CD4-positive, alpha-beta T cell treated with Interleukin-21 for 1 hour (primary cell): ENCODE data around the gene RGS7BP.

Experiments used
- DNase-seq: peaks from one replicate; pipeline ENCODE4 v3.0.0-alpha.2; 2020

The RGS7BP gene

DNA sequence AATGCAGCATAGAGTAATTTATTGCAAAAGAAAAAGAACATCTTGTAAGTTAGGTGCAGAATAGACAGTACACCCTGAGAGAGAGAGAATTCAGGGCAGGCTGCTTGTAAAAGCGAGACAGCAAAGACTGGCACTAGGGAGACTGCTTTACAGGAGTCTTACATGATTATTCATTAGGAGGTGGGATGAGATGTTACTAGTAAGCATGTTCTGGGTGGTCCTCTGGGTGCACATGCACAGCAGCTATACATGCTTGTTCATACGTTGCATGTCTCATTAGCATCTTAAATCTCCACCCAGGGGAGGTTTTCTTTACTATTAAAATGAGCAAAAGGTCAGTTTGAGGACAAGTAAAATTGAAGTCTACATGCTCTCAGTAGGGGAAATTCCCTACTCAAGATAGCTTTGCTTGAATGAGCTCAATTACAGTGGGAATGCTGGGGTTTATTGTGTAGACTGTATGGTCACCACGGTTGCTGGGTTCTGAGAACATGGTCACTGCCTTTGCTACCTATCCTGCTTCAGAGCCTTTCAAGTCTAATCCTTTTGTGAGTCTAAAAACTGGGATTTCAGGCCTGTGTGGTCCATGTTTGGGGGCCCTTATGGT lies 60.6 kb downstream of the RGS7BP start:
- no peak for DNase-seq

DNA sequence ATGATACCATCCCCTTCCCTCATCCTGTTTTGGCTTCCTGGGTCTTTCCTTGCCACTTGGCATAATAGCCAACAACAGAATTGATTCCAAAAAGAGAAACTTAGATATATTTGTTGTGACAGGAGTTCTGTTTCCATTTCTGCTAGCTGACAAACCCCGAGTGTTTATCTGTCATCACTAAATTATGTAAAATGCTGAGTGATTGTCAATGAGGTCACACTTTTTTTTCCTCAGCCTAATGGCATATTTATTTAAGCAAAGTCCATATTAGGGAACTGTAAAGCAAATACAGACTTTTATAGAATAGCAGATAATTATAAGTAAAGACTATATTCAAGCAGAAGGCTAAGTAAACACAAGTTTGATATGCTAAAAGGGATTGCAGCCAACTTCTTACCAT lies 64.0 kb downstream of the RGS7BP start:
- DNase-seq = no peak

DNA sequence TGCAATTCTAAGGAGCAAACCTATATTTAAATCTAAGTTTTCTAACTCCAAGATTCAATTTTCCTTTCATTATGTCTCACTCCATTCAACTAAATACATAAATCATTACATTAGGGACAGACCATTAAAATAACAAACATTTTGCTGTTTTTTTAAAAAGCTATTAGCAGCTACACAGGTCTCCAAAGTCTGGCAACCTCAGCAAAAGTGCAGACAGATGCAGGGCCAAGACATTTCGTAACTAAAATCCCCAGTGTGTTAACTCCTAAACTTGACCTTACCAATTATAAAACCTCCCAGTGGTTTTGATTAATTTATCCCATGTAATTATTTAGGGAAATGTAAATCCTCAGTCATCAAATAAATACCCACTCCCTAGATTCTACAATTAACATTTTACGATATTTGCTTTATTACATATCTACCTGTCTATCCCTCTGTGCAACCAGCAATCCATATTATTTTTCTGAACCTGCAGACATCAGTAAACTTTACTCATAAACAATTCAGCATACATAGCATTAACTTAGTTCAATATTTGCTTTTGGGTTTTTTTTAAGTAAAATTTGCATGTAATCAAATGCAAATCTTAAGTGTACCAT lies 64.7 kb downstream of the RGS7BP start:
- no peak for DNase-seq

DNA sequence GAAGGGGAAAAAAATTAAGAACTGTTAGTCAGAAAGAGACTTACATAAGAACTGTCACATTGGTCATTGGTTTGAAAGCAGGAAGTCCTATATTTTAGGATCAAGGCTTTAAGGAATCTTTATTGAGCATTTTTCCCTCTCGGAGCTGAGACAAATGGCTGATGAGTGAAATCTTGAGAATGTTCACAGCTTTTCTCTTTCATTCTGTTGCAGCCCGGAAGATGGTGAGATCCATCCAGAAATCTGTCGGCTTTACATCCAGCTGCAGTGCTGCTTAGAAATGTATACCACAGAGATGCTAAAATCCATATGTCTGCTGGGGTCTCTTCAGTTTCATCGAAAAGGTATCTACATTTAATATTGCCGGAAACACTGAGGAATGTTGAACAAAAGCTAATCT lies 69.7 kb downstream of the RGS7BP start:
- no peak for DNase-seq

DNA sequence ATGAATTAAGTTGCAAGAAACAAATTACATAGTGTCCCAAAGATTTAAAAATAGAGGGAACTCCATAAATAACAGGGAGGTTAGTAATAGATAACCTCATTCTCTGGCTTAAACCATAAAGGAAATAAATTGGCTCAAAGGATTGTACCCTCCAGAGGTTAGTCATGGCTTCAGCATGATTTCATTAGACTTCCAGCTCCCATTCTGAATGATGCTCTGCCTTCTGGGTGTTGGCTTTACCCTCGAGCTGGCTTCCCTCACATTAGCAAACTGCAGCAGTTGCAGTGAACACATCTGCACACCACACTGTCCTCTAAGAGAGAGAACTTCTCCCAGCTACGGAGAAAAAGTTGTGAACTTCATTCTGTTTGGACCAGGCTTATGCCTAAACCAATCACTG lies 70.4 kb downstream of the RGS7BP start:
- DNase-seq = no peak

DNA sequence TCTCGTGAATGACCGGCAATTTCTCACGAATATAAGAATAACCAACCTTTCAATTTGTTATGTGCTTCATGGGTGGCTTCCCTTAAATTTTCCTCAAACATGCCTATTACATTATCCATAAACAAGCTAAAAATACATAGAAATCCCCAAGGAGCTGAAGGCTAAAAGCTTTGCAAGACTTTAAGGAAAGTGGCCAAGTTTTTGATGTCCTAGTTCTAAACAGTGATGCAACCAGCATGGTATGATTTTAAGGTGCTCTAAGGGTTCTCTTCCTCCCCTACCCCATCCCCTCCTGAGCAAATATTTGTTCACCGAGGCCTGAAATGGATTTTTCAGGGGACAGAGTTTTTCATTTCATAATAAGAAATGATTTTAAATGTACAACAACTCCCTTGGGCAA lies 79.8 kb downstream of the RGS7BP start:
- no peak for DNase-seq

DNA sequence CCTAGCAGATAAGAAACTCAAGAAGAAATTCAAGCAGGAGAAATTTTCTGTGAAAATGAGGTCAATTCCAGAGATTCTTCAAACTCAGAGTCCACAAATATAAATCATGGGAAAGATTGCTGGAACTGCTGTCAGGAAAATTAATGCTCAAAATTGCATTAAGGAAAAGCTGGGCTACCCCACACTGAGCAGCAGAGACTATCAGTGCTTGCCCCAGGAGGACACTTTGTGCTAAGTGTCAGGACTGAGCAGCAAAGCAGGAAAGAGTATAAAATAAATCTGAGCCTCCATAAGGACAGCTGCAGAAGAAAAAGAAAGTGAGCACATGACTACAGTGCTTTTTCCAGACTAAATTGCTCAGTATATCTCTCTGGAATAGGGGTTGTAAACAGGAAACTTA lies 81.6 kb downstream of the RGS7BP start:
- DNase-seq = no peak

DNA sequence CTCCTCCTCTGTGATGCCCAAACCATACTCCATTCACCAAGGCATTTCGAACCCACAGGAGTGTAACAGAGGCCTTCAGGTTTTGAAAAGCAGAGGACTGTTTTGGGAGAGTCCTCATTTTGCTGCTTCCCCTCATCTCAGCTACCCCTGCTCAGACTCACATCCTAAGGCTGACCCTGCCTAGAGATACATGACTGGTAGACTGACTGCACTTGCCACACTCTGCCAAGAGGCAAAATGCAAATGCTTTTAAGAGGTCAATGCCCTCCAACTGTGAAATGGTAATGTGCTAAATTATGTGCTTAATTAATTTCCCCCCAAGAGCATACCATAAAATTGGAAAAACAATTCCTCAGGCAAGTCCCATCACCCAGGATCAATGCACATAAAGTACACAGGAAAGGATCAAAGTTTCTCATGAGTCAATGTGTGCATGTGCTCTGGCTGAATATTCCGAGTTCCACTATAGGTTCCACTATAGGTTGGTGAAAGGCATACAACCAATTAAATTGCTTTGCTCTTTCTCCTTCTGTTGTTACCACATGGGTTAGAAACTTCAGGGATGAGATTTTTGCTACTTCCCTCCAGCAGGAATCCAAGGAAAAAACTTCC lies 87.0 kb downstream of the RGS7BP start:
- no peak for DNase-seq

DNA sequence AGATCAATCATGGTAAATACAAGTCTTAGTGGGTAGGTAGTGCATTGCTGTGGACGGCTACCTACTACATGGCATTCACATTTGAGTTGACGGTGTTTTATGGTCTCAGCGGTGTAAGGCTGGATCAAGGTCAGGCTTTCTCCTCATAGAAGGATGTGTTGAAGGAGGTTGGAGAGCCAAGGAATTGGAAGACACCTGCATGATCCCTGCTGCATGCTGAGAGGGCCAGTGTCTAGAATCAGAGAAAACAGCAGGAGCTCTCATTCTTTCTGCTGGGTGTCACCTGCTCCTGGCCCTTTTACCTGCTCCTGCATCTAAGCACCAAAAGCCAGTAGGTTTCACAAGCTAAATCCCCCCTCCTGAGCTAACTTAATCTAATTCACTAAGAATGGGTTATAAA lies 88.2 kb downstream of the RGS7BP start:
- no peak for DNase-seq

DNA sequence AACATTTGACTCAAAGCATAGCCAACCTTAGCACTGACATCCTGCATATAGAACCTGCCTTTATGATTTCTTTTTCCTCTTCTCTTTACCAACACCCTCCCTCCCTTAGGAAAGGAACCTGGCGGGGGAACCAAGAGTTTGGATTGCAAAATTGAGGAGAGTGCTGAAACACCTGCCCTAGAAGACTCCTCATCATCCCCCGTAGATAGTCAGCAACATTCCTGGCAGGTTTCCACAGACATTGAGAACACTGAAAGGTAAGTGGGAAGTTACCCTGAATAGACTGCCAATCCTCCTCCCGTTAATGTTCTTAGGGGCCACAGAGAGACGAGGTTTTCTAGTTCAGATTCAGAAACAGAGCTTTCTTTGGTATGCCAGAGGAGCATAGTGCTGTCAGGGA lies 88.8 kb downstream of the RGS7BP start:
- DNase-seq = no peak

DNA sequence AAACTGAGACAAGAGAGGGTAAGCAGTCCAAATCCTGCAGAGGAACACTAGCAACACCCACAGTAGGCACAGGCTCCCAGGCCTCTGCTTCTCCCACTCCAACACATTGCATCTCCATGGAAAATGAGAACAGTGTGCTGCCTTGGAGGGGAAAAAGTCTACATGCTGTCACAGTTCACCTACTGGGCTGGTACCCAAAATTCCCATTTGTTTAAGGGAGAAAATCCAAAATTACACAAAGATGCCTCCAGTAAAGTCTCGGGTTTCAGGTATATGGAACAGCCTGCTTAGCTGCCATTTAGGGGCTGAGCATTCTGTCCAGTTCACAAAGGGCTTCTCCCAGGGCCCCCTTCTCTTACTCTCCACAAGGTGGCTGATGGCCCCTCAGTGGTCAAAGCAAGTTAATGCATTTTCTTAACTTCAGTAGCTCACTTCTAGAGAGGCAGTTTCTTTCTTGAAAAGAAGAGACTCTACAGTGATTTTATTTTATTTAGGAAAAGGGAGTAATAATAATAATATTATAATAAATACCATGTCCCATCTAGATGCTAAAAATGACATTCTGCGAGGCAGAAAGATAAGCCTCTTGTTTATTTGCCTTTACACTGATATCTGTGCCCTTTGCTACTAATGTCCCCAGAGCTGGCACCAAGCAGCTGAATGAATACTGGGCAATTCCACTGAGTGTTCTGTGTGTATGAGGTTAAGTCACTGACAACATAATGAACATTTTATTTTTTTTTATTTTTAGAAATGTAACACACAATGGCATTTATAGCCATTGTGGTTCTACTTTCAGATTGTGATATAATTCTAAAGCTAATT lies 89.4 kb downstream of the RGS7BP start:
- DNase-seq = no peak

DNA sequence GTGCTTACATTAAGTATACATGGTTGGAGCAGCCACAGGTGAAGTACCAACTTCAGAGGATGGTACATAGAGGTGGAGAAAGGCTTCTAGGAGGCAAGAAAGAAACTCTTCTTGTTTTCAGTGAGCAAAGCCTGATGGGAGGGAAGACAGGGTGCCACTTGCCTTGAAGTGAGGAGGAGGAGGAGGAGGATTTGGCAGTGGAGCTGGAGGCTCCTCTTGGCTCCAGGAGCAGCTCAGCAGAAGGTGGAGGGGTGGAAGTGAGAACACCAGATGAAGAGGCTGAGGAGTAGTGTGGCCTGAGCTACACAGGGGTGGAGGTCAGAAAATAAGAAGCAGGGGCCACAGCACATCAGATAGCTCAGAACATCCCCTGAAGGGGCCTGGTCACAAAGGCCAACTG lies 93.4 kb downstream of the RGS7BP start:
- DNase-seq = no peak

DNA sequence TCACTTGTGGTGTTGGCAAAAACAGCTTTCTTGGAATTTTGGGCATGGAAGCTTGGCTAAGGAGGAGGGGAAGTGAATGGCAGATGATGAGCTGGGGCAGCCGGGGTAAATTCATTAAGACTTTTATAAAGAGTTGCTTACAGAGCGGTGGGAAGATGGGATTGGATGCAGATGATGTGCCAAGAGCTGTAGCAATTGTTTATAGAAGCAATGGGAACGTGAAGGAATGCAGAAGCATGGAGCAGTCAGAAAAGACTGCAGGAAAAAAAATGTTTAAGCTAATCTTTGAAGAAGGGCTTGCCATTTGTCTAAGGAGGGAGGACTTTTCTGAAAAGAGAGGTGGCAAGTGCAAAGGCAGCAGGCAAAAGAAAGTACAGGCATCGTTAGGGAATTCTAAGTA lies 97.9 kb downstream of the RGS7BP start:
- DNase-seq = no peak

DNA sequence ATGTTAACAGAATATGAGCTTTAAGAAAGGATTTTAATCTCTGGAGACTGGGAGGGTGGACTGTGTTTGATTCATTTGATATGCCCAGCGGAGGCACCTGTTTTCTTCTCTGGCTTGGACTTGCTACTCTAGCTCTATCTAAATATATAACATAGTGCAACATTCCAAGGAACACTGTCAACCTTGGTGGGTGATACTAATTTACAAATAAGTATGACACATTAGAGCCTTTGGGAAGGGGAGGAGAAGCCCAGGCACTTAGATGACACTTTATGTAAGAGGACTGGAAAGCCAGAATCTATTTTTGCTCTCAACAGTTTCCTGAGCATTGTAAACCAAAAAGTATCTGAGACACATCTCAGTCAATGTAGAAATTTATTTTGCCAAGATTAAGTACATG lies 101.1 kb downstream of the RGS7BP start:
- no peak for DNase-seq

DNA sequence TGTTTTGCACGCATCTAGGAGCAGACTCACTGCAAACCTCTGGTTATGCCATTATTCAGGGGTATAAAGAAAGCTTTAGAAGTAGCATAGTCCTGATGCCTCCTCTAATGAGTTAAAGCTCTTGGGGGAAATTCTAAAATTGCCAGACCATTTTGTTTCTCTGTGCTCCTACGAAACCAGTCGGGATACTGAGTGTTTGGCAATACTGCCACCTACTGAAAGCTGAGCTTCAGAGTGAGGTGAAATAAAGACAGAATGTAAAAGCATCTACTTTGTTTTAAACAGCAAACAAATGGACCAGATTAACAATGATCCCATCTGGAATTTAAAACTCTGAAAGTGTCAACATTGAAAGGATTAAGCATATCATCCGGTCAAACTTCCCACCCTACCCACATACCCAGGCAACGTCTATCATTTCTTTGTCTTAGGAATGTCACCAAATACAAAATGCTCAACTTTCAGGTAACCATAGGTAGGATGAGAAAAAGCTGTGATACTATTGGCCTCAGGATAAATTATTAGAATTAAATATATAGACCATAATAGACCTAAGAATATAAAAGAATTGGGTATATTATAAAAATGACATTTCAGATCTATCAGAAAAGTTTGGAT lies 106.6 kb downstream of the RGS7BP start:
- peak; percentile 2 for DNase-seq

DNA sequence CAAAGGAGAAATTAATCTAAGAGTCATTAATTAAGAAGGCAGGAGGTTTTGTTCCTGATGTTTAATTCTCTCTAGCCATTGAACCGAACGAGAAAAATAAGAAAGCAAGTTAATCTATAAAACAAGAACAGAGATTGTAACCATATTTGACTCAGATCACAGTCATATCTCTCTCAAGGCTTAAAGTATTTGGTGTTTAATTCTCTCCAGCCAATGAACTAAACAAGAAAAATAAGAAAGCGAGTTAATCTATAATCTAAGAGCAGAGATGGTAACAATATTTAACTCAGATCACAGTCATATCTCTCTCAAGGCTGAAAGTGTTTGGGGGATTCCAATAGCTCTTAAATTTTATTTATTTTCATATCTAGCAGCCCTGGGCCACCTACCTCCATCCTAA lies 110.1 kb downstream of the RGS7BP start:
- no peak for DNase-seq

DNA sequence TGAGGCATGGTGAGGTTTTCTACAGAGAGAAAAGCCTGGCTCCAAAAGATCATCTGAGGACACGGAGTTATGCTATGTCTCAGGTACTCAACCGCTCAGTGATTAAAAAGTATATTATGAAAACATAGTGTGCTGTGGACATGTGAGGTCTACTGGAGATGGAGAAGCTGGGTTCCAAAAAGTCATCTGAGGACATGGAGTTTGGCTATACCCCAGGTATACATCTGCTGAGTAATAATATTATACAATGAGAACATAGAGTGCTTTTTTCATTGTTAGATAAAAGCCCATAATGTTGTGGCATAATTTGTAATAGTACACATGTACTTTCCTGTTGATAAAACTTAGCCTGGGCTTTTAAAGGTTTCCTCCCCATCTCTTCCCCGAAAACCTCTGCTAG lies 113.8 kb downstream of the RGS7BP start:
- no peak for DNase-seq

DNA sequence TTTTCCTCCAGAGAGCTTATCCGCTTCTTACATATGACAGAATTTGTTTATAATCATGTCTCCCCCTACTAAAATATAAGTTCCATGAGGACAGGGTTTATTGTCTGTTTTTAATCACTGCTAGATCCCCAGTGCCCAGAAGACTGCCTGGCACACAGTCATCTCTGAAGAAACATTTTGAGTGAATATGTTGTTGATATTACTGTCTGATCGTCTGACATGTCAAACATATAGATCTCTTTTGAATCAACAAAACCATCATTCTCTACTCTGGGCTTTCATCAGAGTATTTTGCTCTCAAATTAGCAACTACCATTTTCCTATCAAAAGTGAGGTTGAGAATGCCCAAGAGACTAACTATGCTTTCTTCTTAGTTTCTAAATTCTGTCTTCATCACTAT lies 117.2 kb downstream of the RGS7BP start:
- DNase-seq = no peak

DNA sequence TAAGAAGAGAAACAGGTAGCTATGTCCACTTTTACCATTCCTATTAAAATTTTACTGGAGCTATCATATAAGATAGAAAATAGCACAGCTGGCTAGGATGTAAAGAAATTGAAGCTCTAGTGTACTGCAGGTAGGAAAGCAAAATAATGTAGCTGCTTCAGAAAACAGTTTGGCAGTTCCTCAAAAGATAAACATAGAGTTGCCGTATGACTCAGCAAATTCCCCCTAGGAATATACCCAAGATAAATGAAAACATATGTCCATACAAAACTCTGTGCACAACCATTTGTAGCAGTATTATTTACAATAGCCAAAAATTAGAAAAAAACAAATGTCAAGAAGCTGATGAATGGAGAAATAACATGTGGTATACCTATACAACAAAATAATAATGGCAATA lies 119.9 kb downstream of the RGS7BP start:
- DNase-seq = no peak

DNA sequence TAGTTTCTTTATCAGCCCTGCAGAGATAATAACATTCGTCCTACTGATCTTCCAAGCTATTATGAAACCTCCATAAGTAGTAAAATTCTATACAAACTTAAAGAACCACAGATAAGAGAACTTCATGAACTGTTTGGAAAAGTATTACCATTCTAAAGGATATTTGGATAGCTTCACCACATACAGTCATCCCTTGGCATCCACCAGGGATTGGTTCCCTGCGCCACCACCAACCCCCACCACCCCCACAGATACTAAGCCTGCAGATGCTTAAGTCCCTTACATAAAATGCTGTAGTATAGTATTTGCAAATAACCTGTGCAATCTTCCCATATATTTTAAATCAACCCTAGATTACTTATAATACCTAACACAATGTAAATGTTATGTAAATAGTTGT lies 123.1 kb downstream of the RGS7BP start:
- DNase-seq = no peak

DNA sequence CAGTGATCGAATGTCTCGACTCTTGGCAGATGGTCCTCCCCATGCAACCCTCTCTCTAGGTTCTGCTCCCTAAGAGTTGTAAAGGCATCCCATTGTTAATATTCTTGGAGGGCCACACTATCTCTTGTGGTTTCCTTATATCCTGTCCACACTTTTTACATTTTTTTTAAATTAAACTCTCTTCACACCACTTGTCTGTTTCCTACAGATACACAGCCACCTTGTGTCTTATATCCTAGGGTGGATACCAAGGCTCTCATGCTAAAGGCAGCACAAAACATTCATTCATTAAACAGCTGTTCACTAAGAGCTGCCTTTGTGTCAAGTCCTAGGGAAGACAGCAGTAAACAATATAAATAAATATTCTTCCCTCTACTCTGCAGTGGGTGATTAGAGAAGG lies 124.0 kb downstream of the RGS7BP start:
- DNase-seq = no peak

DNA sequence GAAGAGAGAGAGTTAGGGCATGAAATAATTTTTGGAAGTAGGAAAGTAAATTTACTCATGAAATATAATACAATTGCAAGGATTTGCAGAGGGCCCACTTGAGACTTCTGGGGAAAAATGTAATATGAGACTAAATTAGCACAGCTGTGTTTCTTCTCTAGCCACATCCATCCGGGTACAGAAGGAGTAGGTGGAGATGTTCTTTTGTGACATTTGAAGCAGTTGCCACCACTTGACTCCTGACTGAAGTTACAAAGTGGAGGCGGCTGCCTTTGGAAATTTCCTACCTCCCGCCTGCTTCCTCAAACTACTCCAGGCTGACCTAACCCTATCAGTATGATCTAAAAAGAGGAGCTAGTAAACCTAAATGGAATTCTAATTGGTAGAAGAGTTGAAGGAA lies 126.4 kb downstream of the RGS7BP start:
- no peak for DNase-seq

DNA sequence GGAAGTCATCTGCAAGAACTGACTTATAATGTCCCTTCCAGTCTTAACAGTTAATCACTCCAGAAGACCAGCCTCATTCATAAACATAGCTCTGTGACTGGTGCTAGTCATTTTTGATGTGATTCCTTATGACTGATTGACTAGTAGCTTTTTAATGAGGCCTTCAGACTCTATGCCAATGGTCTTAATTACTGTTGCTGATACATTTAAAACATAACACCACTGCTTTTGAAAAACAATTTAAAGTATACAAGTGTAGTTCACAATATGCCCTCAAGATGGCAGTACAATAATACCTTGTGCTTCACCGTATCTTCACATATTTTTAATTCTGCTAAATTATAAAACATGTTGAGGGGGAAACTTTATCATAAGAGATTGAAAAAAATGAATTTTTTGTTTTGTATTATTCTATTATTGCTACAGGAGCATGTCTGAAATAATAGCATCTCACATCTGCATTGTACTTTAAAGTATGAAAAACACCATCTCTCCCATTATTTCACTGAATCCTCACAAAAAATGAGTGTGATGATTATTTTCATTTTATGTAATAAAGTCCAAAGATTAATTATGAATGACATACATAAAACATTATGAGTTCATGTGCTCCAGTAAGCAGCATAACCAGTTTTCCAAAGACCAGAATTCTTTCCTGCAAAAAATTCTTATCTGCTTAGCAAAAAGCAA lies 129.3 kb downstream of the RGS7BP start:
- peak; percentile 40 for DNase-seq
